ENCODE measurements around the gene MAGEA9B.
"Not testable (repeated sequence)": the region's sequence is repeated elsewhere in the genome, so short reads cannot be mapped to it uniquely, and the experiment has no call there.

DNA sequence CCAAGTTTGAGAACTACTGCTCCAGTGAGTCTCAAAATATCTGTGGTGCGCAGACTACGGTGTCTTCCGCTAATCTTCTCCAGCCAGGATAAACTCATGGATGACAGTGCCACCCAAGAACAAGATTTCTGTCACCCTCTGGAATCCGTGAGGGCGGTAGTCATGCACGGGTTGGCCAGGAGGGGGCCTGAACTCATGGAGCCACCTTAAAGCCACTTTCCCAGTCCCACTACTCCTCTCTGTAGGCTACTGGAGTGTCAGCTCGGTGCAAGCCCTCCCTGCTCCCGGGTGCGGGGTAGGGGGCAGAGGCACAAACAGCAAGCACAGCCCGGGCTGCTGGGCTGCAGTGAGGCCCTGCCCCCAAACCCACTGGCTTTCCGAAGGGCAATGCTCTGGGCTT is 11.3 kb upstream of the MAGEA9B start:
- TF ChIP-seq, protein P1, sequence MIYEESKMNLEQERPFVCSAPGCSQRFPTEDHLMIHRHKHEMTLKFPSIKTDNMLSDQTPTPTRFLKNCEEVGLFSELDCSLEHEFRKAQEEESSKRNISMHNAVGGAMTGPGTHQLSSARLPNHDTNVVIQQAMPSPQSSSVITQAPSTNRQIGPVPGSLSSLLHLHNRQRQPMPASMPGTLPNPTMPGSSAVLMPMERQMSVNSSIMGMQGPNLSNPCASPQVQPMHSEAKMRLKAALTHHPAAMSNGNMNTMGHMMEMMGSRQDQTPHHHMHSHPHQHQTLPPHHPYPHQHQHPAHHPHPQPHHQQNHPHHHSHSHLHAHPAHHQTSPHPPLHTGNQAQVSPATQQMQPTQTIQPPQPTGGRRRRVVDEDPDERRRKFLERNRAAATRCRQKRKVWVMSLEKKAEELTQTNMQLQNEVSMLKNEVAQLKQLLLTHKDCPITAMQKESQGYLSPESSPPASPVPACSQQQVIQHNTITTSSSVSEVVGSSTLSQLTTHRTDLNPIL (CRISPR knock-in tag; IDR thresholded peaks at IDR 0.05; ENCODE audit: low read depth): not testable (repeated sequence)
- TF ChIP-seq TCF4 (CRISPR knock-in tag; IDR thresholded peaks at IDR 0.05; ENCODE audit: borderline replicate concordance); ZFP30 (CRISPR knock-in tag; IDR thresholded peaks at IDR 0.05); ZFP3 (CRISPR knock-in tag; IDR thresholded peaks at IDR 0.05); PPARA (CRISPR knock-in tag; IDR thresholded peaks at IDR 0.05; ENCODE audit: borderline replicate concordance); ZNF8 (CRISPR knock-in tag; IDR thresholded peaks at IDR 0.05); ARNTL (CRISPR knock-in tag; IDR thresholded peaks at IDR 0.05; ENCODE audit: borderline replicate concordance, low read depth); RARB (CRISPR knock-in tag; IDR thresholded peaks at IDR 0.05): not testable (repeated sequence)
- TF ChIP-seq, protein P2, sequence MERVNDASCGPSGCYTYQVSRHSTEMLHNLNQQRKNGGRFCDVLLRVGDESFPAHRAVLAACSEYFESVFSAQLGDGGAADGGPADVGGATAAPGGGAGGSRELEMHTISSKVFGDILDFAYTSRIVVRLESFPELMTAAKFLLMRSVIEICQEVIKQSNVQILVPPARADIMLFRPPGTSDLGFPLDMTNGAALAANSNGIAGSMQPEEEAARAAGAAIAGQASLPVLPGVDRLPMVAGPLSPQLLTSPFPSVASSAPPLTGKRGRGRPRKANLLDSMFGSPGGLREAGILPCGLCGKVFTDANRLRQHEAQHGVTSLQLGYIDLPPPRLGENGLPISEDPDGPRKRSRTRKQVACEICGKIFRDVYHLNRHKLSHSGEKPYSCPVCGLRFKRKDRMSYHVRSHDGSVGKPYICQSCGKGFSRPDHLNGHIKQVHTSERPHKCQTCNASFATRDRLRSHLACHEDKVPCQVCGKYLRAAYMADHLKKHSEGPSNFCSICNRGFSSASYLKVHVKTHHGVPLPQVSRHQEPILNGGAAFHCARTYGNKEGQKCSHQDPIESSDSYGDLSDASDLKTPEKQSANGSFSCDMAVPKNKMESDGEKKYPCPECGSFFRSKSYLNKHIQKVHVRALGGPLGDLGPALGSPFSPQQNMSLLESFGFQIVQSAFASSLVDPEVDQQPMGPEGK (CRISPR knock-in tag; IDR thresholded peaks at IDR 0.05; ENCODE audit: borderline replicate concordance): not testable (repeated sequence)
- TF ChIP-seq, protein P3, sequence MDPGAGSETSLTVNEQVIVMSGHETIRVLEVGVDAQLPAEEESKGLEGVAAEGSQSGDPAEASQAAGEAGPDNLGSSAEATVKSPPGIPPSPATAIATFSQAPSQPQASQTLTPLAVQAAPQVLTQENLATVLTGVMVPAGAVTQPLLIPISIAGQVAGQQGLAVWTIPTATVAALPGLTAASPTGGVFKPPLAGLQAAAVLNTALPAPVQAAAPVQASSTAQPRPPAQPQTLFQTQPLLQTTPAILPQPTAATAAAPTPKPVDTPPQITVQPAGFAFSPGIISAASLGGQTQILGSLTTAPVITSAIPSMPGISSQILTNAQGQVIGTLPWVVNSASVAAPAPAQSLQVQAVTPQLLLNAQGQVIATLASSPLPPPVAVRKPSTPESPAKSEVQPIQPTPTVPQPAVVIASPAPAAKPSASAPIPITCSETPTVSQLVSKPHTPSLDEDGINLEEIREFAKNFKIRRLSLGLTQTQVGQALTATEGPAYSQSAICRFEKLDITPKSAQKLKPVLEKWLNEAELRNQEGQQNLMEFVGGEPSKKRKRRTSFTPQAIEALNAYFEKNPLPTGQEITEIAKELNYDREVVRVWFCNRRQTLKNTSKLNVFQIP (CRISPR knock-in tag; IDR thresholded peaks at IDR 0.05; ENCODE audit: borderline replicate concordance, low read depth): not testable (repeated sequence)
- TF ChIP-seq, protein P4, sequence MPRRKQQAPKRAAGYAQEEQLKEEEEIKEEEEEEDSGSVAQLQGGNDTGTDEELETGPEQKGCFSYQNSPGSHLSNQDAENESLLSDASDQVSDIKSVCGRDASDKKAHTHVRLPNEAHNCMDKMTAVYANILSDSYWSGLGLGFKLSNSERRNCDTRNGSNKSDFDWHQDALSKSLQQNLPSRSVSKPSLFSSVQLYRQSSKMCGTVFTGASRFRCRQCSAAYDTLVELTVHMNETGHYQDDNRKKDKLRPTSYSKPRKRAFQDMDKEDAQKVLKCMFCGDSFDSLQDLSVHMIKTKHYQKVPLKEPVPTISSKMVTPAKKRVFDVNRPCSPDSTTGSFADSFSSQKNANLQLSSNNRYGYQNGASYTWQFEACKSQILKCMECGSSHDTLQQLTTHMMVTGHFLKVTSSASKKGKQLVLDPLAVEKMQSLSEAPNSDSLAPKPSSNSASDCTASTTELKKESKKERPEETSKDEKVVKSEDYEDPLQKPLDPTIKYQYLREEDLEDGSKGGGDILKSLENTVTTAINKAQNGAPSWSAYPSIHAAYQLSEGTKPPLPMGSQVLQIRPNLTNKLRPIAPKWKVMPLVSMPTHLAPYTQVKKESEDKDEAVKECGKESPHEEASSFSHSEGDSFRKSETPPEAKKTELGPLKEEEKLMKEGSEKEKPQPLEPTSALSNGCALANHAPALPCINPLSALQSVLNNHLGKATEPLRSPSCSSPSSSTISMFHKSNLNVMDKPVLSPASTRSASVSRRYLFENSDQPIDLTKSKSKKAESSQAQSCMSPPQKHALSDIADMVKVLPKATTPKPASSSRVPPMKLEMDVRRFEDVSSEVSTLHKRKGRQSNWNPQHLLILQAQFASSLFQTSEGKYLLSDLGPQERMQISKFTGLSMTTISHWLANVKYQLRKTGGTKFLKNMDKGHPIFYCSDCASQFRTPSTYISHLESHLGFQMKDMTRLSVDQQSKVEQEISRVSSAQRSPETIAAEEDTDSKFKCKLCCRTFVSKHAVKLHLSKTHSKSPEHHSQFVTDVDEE (CRISPR knock-in tag; IDR thresholded peaks at IDR 0.05): not testable (repeated sequence)

Data from SK-N-SH treated with all-trans-retinoic acid at 6 μM for 48 hours (cell line).